HL-60 (cell line): Measurements from ENCODE around the gene APOBEC3A.
"Not testable (repeated sequence)": the region's sequence is repeated elsewhere in the genome, so short reads cannot be mapped to it uniquely, and the experiment has no call there.

Experiments
- DNase-seq, 2 experiments: peaks; one replicate each; pipeline ENCODE4 v3.0.0-alpha.2; 2010 to 2020; ENCODE audit warnings: low read depth in 1 of 2, low spot score in 1 of 2
- H3K27ac ChIP-seq: fragments of 250-450 bp; sonication (Bioruptor Pico); replicated peaks from 2 replicates; pipeline ENCODE4 v1.5.1; 2020; ENCODE audit warnings: mild to moderate bottlenecking, moderate library complexity
- H3K27me3 ChIP-seq: fragments of 250-450 bp; sonication (Bioruptor Pico); 2 replicates; pipeline ENCODE4 v1.5.1; 2021; ENCODE audit warnings: mild to moderate bottlenecking, moderate library complexity; ENCODE audit not compliant: insufficient read depth, poor library complexity, severe bottlenecking
- H3K4me3 ChIP-seq: replicated peaks from 2 replicates; pipeline ENCODE4 v1.5.1; 2011; ENCODE audit warnings: mild to moderate bottlenecking, control low read depth, low read length; ENCODE audit not compliant: insufficient read depth
- CTCF ChIP-seq: IDR thresholded peaks from one replicate; pipeline ENCODE4 v1.5.1; 2011; ENCODE audit warnings: low read length, control low read depth, inconsistent platforms; ENCODE audit not compliant: insufficient read depth
- GABPA ChIP-seq: IDR thresholded peaks from 2 replicates; pipeline ENCODE4 v1.6.1; 2012; ENCODE audit warnings: low read depth
- POLR2AphosphoS5 ChIP-seq: IDR thresholded peaks from 2 replicates; pipeline ENCODE4 v1.6.1; 2012; ENCODE audit warnings: low read depth
- REST ChIP-seq: IDR thresholded peaks from 2 replicates; pipeline ENCODE4 v1.6.1; 2012; ENCODE audit warnings: low read depth; ENCODE audit not compliant: insufficient replicate concordance
- SPI1 ChIP-seq: IDR thresholded peaks from 2 replicates; pipeline ENCODE4 v1.6.1; 2012; ENCODE audit warnings: low read depth, mild to moderate bottlenecking, borderline replicate concordance

APOBEC3A gene

DNA sequence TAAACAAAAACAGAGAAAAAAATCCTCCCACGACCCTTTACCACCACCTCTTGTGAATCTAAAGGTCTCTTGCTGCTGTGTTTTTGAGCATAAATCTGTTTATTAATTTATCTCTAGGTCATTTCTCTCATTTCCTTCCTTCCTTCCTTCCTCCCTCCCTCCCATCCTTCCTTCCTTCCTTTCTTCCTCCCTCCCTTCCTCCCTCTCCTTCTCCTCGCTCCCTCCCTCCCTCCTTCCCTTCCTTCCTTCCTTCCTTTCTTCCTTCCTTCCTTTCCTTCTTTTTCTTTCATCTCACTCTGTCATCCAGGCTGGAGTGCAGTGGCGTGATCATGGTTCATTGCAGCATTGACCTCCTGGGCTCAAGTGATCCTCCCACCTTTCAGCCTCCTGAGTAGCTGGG is 13.5 kb upstream of the APOBEC3A start:
- peak overlapping the region; percentile 39 for H3K27ac ChIP-seq
- peaks cover 12% of the 10 kb centered on the region for H3K27me3 ChIP-seq

GRCh38 chr22:38944653-38945052 is 12.8 kb upstream of the APOBEC3A start:
- no peak overlapping the region for H3K4me3 ChIP-seq
- H3K27ac ChIP-seq, result no peak overlapping the region
- peaks cover 11% of the 10 kb centered on the region for H3K27me3 ChIP-seq
- no peak for DNase-seq
- TF ChIP-seq SPI1 (no peak), REST (no peak), CTCF (no peak), GABPA (no peak), POLR2AphosphoS5 (no peak)

More for the DNA sequence above, 13.5 kb upstream of the APOBEC3A start:
- no peak for DNase-seq
- H3K4me3 ChIP-seq, result no peak overlapping the region
- TF ChIP-seq GABPA (no peak), CTCF (no peak), REST (no peak), SPI1 (no peak), POLR2AphosphoS5 (no peak)

DNA sequence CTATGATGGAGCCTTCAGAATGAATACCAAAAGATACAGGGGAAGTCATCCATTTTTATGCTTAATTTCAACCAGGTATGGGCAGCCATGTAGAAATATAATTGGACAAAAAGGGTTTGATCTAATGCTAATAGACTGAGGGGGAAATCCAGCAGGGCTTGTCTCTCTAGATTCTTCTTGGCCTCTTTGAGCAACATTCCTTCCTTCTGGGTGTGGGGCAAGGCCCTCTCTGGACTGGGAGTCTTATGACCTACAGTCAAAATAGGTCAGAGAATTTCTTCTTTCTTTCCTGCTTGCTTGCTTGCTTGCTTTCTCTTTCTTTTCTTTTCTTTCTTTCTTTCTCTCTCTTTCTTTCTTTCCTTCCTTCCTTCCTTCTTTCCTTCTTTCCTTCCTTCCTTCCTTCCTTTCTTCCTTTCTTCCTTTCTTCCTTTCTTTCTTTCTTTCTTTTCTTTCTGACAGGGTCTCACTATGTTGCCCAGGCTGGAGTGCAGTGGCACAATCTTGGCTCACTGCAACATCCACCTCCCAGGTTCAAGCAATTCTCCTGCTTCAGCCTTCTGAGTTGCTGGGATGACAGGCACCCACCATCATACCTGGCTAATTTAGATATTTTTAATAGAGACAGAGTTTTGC is 11.6 kb upstream of the APOBEC3A start:
- H3K27ac ChIP-seq, DNase-seq, H3K27me3 ChIP-seq, H3K4me3 ChIP-seq: not testable (repeated sequence)

GRCh38 chr22:38946771-38947170 is 10.6 kb upstream of the APOBEC3A start:
- Histone ChIP-seq H3K4me3 (no peak overlapping the region), H3K27ac (no peak overlapping the region), H3K27me3 (peaks cover 5% of the 10 kb centered on the region)
- no peak for DNase-seq
- no peak for TF ChIP-seq SPI1
- TF ChIP-seq POLR2AphosphoS5, result no peak
- no peak for TF ChIP-seq CTCF
- TF ChIP-seq GABPA, result no peak
- TF ChIP-seq REST, result no peak
